Embryonic facial prominence (tissue), 1 donor: ENCODE data around the gene STKLD1.
A peak's percentile ranks its signal among the peaks of the same experiment; 100 is the strongest.
"Not testable (repeated sequence)": the region's sequence is repeated elsewhere in the genome, so short reads cannot be mapped to it uniquely, and the experiment has no call there.

Source experiments
- DNase-seq: peaks from one replicate; pipeline ENCODE4 v3.0.0-alpha.2; 2016; ENCODE audit errors: extremely low spot score

Gene STKLD1

DNA sequence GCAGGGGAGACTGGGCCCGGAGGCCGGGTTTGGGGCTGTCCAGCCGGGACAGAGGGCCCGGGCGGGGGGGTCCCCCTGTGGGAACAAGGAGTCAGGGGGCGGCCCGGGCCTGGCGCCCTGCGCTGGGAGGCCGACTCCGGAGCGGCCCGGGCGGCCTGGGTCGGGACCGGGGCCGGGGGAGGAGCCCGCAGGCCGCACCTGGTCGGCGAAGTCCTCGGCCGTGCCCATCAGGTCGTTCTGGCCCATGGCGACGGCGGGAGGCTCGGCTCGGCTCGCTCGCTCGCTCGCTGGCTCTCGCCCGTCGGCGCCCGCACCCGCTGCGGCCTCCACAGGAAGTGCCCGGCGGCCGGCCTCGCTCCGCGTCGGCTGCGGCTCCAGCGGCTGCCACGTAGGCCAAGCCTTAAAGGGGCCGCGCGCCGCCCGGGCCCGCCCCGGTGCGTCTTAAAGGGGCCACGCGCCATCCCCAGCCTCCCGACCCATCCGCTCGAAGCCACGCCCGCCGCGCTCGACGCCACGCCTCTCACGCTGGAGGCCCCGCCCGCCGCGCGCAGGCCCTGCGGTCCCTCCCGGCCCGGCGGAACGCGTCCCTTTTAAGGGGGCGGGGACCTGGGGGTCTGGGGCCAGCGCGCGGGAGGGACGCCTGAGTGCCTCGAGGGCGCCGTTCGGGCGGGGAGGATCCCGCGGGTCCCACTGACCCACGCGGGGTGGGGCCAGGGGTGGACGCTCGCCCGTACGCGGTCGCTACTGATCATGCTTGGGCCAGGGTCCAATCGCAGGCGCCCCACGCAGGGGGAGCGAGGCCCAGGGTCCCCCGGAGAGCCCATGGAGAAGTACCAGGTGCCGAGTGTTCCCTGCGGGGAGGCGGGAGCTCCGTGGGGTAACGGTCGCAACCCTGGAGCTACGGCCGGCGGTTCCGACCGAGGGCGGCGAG lies at the start of gene STKLD1, which contains the start of gene SURF4:
Gene STKLD1 (plus strand): TSS at position 643 of the 931 bp plus-strand sequence. CDS start 108 bp downstream, at position 751.
Gene SURF4 (minus strand): TSS at position 337 of the 931 bp plus-strand sequence. CDS start 91 bp downstream, at position 246.
- peak; percentile 89 for DNase-seq

DNA sequence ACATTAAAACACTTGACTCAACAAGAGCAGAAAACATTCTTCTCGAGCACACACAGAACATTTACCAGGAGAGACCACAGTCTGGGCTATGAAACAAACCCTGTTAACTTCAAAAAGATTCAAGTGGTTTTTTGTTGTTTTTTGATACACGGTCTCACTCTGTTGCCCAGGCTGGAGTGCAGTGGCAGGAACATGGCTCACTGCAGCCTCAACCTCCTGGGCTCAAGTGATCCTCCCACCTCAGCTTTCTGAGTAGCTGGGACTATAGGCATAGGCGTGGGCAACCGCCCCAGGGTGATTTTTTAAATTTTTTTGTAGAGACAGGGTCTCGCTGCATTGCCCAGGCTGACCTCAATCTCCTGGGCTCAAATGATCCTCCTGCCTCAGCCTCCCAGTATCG lies 49.1 kb upstream of the STKLD1 start:
- not testable (repeated sequence) for DNase-seq

DNA sequence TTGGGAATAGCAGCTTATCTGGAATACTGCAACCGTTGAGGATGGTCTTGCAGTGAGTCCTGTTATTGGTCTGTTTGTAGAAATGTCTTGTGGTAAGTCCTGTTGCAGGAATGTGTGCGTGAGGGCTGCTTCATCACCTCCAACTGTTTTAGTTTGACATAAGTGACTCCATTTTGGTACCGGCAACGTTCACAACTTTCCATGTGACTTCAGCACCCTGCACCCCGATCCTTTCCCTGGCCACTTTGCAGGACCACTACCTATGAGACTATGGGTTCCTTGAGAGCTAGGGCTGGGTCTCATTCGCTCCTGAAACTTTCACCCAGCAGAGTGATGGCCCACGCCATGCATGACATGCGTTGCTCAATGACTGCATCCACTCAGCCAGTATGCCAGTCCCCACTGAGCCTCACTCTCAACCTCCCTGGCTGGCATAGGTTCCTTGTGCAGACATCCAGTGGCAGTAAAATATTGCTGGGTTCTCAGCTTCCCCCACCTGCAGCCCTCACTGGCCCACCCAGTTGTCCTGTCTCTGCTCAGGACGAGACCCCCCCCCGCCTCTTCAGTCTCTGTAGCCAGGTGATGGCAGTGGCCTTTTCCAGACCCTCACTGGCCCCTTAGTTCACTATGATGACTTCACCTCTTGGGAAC lies 48.2 kb upstream of the STKLD1 start:
- DNase-seq: no peak

- DNase-seq: not testable (repeated sequence)
Measured at GRCh38 chr9:133329306-133330156, 46.6 kb upstream of the STKLD1 start.

DNA sequence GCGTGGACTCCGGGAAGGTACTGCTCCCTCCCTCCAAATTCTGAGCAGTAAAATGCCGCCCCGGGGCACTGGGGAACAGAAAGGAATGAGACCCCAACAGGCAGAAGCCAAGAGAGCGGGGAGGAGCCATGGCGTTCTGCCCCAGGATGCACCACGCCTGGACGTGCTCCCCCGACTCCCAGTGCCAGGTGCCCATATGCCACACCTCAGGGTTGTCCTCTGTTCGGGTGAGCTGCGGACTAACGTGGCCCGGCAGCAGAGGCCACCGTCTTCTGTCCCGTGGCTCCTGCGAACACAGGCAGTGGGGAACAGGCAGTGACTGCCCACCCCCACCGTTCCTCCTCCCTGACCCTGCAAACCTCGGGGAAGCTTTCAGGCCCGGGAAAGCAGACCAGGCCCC lies 44.9 kb upstream of the STKLD1 start:
- no peak for DNase-seq

- no peak for DNase-seq
Measured at GRCh38 chr9:133331641-133332380, 44.4 kb upstream of the STKLD1 start.

GRCh38 chr9:133332381-133332730 lies 43.8 kb upstream of the STKLD1 start:
- DNase-seq: no peak

DNA sequence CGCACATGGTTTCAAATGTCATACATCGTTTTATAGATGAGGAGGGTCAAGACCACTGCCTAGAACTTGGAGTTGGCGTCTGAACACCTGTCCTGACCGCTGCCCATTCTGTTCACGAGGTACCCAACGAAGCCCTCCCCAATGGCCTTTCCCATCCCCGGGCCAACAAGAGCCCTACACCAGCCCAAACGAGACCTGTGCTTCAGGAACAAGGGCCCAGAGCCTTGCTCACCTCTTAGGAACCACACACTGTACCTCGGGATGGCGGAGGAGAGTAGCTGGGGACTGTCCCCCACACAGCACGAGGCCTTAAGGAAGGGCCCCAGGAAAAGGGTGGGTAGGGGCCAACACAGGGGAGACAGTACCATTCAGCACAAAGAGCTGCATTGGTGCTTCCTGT lies 43.2 kb upstream of the STKLD1 start:
- DNase-seq: no peak

DNA sequence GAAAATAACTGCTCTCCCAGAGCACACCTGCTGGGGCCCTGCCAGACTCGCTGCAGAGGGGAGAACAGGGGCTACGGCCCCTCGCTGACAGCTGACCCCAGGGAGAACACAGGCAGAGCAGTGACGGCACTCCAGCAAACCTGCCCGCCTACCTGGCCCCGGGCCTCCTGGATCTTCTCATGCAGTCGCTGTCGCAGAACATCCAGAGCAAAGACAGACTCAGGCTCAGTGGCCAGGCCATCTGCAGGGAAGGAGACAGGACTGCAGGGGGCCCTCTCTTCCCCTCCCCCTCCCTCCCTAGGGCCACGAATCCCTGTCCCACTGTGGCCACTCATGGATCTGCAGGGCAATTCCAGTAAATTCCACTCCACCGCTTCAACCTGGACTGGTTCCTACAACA lies 42.6 kb upstream of the STKLD1 start:
- no peak for DNase-seq

DNA sequence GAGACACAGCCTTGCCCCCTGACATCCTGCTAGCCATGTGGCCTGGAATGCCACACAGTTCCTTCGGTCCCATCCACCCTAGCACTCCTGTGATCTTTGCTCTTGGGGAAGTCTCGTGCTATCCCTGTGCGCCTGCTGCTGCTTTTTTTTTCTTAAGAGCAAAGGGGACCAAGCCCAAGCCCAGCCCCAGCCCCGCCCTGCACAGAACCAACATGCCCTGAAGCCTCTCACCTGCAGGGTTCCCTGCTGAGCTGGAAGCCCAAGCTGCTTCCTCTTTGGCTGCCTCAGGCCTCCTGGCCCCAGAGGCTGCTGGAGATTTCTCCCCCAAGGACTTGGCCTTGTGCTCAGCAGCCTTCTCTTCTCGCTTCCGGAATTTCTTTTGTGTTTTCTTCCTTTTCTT lies 42.0 kb upstream of the STKLD1 start:
- no peak for DNase-seq

DNA sequence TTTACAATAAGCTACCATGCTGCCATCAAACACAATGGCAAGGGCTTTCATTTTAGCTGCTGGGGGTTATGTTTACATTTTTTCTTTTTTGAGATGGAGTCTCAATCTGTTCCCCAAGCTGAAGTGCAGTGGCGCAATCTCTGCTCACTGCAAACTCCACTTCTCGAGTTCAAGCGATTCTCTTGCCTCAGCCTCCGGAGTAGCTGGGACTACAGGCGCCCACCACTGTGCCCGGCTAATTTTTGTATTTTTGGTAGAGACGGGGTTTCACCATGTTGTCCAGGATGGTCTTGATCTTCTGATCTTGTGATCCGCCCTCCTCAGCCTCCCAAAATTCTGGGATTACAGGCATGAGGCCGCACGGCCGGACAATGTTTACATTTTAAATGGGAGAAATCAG lies 41.3 kb upstream of the STKLD1 start:
- DNase-seq: not testable (repeated sequence)

DNA sequence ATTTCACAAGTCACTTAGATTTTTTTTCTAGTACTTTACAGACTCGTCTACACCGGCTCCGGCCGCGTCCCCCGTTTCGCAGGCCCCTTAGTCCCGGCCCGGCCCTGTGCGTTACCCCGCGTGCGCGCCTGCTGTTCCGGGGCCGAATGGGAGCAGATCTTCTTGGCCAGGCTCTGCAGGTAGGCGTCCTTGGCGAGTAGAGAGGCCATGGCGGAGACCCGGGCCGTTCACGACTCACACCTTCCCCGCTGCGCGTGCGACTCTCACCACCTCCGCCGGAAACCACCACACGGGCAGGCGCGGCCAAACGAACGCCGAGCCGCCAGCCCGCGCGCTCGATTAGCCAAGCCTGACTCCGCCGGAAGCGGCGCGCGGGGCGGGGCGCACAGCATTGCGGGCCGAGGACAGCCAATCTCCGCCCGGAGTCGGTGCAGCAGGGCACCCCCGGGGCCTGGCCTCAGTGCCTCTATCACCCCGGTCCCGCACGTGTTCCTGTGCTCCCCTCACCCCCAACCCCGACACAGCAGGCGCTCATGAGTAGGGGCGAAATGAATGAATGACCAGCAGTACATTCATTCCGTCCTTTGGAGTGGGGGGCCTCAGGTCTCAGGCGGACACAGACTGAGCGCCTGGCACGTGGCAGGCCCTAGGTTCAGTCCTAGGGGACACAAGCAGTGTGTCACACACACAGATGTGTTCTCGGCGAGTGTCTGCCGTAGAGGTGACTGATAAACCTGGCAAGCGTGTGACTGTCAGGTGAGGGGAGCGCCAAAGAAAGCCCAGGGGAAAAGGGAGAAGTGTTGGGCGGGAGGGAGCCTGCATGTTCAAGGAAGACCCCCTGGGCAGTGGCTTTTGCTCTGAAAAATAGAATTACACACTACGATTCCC lies 40.0 kb upstream of the STKLD1 start, which contains the start of gene SURF6:
Gene SURF6 (minus strand): TSS at position 265 of the 888 bp plus-strand sequence. CDS start 56 bp downstream, at position 209.
- DNase-seq: peak; percentile 78

DNA sequence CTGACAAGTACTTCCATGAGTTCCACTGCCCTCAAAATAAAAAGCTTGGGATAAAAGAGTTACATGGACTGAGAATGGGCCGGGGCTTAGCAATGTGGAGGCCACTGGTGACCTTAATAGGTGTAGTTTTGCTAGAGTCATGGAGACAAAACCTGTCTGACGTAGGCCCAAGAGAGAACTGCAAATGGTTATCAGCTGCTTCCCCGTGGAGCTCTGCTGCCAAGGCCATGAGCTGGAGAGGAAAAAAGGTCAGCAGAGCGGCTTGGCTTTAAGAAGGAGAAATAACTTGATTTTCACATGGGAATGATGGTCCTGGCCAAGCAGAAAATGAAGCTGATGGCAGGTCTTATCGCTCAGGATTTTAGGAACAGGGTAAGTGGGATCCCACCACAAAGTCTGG lies 36.5 kb upstream of the STKLD1 start:
- no peak for DNase-seq

DNA sequence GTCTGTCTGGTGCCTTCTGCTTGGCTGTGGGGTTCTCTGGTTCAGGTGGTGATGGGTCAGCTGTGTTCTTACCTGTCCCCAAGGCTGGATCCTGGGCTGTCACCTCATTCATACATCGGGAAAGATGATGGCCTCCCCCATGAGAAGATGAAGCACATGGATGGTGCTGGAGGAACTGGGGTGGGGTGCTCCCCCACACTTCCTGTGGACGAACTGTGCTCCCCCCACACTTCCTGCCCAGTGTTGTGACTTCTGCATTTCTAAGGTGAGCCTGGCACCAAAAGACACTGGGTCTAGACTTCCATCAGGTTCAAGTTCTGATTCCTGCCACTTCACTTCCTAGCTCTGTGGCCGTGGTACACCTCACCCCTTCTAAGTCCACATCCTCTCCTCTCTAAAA lies 35.9 kb upstream of the STKLD1 start:
- DNase-seq: no peak

DNA sequence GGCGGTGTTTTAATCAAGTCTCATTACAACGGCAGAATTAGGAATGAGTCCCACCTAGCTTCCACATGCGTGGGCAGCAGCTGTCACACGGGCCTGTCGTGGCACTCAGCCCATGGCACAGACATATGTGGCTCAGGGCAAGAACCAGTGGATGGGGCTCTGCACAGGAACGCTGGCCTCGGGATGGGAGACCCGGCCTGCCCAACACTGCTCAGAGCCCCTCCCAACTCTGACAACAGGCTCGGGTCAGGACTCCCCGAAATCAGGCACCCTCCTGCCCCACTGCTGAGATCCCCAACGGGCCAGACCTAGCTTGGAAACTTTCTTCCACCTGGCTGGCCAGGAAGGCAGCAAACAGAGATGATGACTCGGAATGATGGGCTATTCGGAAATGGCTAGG lies 35.2 kb upstream of the STKLD1 start:
- no peak for DNase-seq

DNA sequence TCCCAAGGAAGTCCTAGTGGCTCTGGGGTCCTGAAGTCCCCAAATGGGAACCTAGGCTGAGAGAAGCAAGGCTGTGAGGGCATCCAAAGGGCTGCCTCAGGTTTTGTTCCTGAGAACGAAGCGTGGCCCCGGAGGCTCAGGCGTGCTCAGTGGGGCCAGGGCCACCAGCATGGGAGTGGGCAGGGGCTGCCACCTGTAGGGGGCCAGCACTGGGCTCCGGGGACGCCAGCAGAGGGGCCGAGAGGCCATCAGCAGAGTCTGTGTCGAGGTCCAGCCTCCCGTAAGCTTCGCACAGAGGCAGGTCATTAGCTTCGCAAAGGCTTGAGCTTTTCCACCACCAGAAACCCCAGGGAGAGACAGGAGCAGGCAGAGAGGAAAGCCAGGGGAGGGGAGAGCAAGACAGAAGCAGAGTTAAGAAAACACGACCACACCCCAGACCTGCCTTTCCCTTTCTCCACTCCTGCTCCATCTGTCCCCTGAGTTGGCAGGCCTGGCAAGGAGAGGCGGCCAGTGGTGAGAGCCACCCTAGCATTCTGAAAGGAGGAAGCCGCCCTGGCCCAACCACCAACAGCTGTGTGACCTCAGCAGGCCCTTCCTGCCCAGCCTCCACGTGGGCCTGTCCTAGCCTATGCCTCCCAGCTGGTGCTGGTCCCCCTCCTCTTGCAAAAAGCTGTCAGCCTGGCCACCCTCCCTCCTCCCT lies 34.6 kb upstream of the STKLD1 start:
- DNase-seq: no peak

DNA sequence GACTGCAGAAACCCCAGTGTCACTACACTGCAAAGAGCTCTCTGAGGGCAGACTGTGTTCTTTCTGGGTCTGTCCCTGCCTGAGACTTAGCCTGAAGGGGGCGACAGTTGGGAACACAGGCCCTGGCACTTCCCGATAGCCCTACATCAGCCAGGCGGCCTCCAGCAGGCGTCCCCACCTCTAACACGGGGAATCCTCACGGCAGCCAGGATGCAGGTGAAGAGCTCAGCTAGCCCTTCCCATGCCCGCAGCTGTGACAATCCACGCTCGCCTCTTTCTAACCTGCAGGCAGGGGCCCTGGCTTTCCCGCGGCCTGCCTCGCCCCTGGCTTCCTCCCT lies 34.1 kb upstream of the STKLD1 start:
- no peak for DNase-seq

DNA sequence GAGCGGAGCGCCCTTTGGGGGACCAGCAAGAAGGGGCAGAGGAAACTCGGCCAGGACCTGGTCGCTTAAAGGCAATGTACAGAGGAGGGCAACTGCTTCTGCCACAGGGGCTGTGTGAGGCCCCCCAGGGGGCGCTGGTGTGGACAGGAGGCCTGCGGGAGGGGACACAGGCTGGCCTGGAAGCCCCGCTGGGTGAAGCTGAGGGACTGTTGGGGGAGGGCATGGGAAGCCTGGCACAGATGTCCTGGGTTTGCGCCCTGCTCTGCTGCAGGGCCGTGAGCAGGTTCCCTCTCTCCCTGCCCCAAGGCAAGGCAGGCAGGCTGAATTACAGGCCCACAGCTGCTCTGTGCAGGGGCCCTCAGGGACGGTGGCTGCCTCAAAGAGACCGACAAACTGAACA lies 33.6 kb upstream of the STKLD1 start:
- DNase-seq: no peak

- no peak for DNase-seq
Measured at GRCh38 chr9:133344071-133344470, 32.1 kb upstream of the STKLD1 start.

DNA sequence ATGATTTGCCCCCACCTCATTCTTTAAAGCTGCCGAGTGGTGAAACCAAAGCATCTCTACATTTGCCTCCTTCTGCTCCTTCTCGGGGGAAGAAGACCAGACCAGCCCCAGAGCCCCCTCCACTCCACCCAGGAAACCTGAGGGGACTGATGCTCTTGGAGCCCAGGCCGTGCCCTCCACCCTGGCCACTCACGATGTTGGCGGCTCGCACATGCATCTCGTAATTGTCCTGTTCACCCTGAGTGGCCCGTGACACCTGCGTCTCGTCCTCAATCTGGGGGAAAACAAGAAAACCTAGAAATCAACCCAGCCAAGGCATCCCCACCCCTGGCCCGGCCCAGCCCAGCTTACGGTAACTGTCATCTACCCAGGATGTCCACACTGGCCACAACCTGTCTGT lies 31.2 kb upstream of the STKLD1 start:
- DNase-seq: no peak
